Activated CD4-positive, alpha-beta T cell treated with anti-CD3 and anti-CD28 coated beads for 36 hours (primary cell): ENCODE data around the gene C11orf91. TPM values are rescaled to one million over a fixed set of nuclear protein-coding genes. Genes with fewer than 3 reads are reported as not detected.

ENCODE experiments used
- ATAC-seq: fragments of 200-7000 bp; cut with Tn5 transposase; one replicate; pipeline ENCODE4 v1.10.0; 2021; ENCODE audit warnings: mild to moderate bottlenecking, moderate library complexity
- CTCF ChIA-PET: fragments of 350-600 bp; sonication (Branson Sonifier 250); formaldehyde crosslinking; loops from one replicate; lab custom pipeline; 2021; ENCODE audit warnings: antibody characterized with exemption; lab: Charles Lee
- POLR2A ChIA-PET: fragments of 350-600 bp; sonication (Branson Sonifier 250); formaldehyde crosslinking; loops from one replicate; lab custom pipeline; 2021; ENCODE audit warnings: antibody characterized with exemption, inconsistent platforms; lab: Charles Lee
- DNase-seq: peaks from one replicate; pipeline ENCODE4 v3.0.0-alpha.2; 2020
- H3K27ac Mint-ChIP-seq: one replicate; pipeline ENCODE4 v1.8.0; 2021; ENCODE audit warnings: mixed read lengths
- H3K27me3 Mint-ChIP-seq: one replicate; pipeline ENCODE4 v1.8.0; 2021; ENCODE audit warnings: mixed read lengths
- H3K36me3 Mint-ChIP-seq: one replicate; pipeline ENCODE4 v1.8.0; 2021; ENCODE audit warnings: low read depth, mixed read lengths
- H3K4me1 Mint-ChIP-seq: one replicate; pipeline ENCODE4 v1.8.0; 2021; ENCODE audit warnings: mixed read lengths
- H3K4me3 Mint-ChIP-seq: one replicate; pipeline ENCODE4 v1.8.0; 2021; ENCODE audit warnings: mild to moderate bottlenecking, moderate library complexity, mixed read lengths
- H3K9me3 Mint-ChIP-seq: one replicate; pipeline ENCODE4 v1.8.0; 2021; ENCODE audit warnings: low read depth, mixed read lengths
- intact Hi-C, 2 experiments: fragments of 100-400 bp; cut with DNase I in 1 of 2; cut with micrococcal nuclease in 1 of 2; formaldehyde crosslinking; loops; one replicate each; pipeline versions ENCODE4 v1.14.2 to v1.15.1; 2022 to 2024; cut with DNase I, micrococcal nuclease
- total RNA-seq, 2 experiments: library from RNA; stranded (reverse); gene quantifications; one replicate each; pipeline ENCODE4 v1.2.3, GENCODE V29; 2021

Gene C11orf91
- total RNA-seq, 2 experiments from 2014 or later, result not detected

GRCh38 chr11:33722590-33723234 lies 22.1 kb upstream of the C11orf91 start:
- peak overlapping the region; percentile 74 for H3K27ac Mint-ChIP-seq
- DNase-seq (peak; percentile 76), ATAC-seq (peak; percentile 91)
- H3K4me1 Mint-ChIP-seq, result peaks cover 46% of the 10 kb centered on the region
- H3K9me3 Mint-ChIP-seq, result no peaks in the 10 kb centered on the region
- intact Hi-C loops, result loop anchor here (1.0 kb wide), 2 partner anchors 9 to 14 kb away; partner anchors contain the start of gene CD59 (in 1 of the 2)
- H3K27me3 Mint-ChIP-seq, result peaks cover 3% of the 10 kb centered on the region
- H3K36me3 Mint-ChIP-seq, result peaks cover 21% of the 10 kb centered on the region
- H3K4me3 Mint-ChIP-seq, result no peak overlapping the region
- ChIA-PET CTCF (interaction anchor here (0.6 to 1.5 kb wide), 4 partner anchors 9 to 105 kb away, joined by 3 to 7 read pairs (median 4); no protein-coding TSS in a partner anchor), POLR2A (interaction anchor here (1.3 kb wide), 1 partner anchor 14 kb away, joined by 5 read pairs; no protein-coding TSS in a partner anchor)

GRCh38 chr11:33721984-33722383 lies 21.4 kb upstream of the C11orf91 start:
- no peak overlapping the region for H3K27ac Mint-ChIP-seq
- H3K27me3 Mint-ChIP-seq, result peaks cover 3% of the 10 kb centered on the region
- H3K4me3 Mint-ChIP-seq, result no peak overlapping the region
- H3K4me1 Mint-ChIP-seq, result peaks cover 46% of the 10 kb centered on the region
- intact Hi-C loops, result loop anchor here in 1 of 2 experiments (1.0 kb wide), 1 partner anchor 14 kb away; the partner anchor contains the start of gene CD59
- CTCF ChIA-PET, result interaction anchor here (1.1 to 1.5 kb wide), 2 partner anchors 8 to 15 kb away, joined by 4 to 7 read pairs; no protein-coding TSS in a partner anchor
- POLR2A ChIA-PET, result interaction anchor here (1.3 kb wide), 1 partner anchor 15 kb away, joined by 5 read pairs; no protein-coding TSS in a partner anchor
- H3K36me3 Mint-ChIP-seq, result peaks cover 23% of the 10 kb centered on the region
- H3K9me3 Mint-ChIP-seq, result no peaks in the 10 kb centered on the region
- ATAC-seq (no peak), DNase-seq (no peak)

- Mint-ChIP-seq H3K27ac (no peak overlapping the region), H3K4me3 (no peak overlapping the region), H3K27me3 (peaks cover 1% of the 10 kb centered on the region), H3K4me1 (peaks cover 44% of the 10 kb centered on the region), H3K36me3 (peaks cover 28% of the 10 kb centered on the region), H3K9me3 (no peaks in the 10 kb centered on the region)
- intact Hi-C loops, result no loop called here
- DNase-seq (no peak), ATAC-seq (peak; percentile 7)
- ChIA-PET CTCF (interaction anchor here (1.5 kb wide), 1 partner anchor 16 kb away, joined by 4 read pairs; no protein-coding TSS in a partner anchor), POLR2A (no interaction called here)
These were observed 20.8 kb upstream of the C11orf91 start for GRCh38 chr11:33721426-33721825.

- ChIA-PET POLR2A (no interaction called here), CTCF (interaction anchor here (1.3 to 1.9 kb wide), 2 partner anchors 18 to 23 kb away, joined by 4 to 9 read pairs; no protein-coding TSS in a partner anchor)
- no peak for ATAC-seq
- no peaks in the 10 kb centered on the region for H3K27me3 Mint-ChIP-seq
- peaks cover 30% of the 10 kb centered on the region for H3K36me3 Mint-ChIP-seq
- no peak overlapping the region for H3K4me3 Mint-ChIP-seq
- peaks cover 34% of the 10 kb centered on the region for H3K4me1 Mint-ChIP-seq
- DNase-seq, result no peak
- no peak overlapping the region for H3K27ac Mint-ChIP-seq
- intact Hi-C loops, result no loop called here
- H3K9me3 Mint-ChIP-seq, result no peaks in the 10 kb centered on the region
These were observed 19.0 kb upstream of the C11orf91 start for GRCh38 chr11:33719587-33719986.

- peaks cover 23% of the 10 kb centered on the region for H3K4me1 Mint-ChIP-seq
- no peaks in the 10 kb centered on the region for H3K27me3 Mint-ChIP-seq
- no peak overlapping the region for H3K4me3 Mint-ChIP-seq
- H3K36me3 Mint-ChIP-seq, result peaks cover 30% of the 10 kb centered on the region
- no peaks in the 10 kb centered on the region for H3K9me3 Mint-ChIP-seq
- intact Hi-C loops, result no loop called here
- ChIA-PET POLR2A (no interaction called here), CTCF (interaction anchor here (0.9 to 4.4 kb wide), 2 partner anchors 24 to 90 kb away, joined by 3 to 66 read pairs; no protein-coding TSS in a partner anchor)
- no peak overlapping the region for H3K27ac Mint-ChIP-seq
- ATAC-seq, result no peak
- DNase-seq, result no peak
These were observed 17.8 kb upstream of the C11orf91 start for GRCh38 chr11:33718440-33718839.

- ChIA-PET CTCF (interaction anchor here (0.5 to 4.4 kb wide), 19 partner anchors 9 to 353 kb away, joined by 3 to 66 read pairs (median 5); partner anchors contain the start of genes C11orf91 and CD59), POLR2A (interaction anchor here (0.6 to 0.7 kb wide), 3 partner anchors 127 to 355 kb away, joined by 3 to 7 read pairs (median 4); no protein-coding TSS in a partner anchor)
- Mint-ChIP-seq H3K36me3 (peaks cover 21% of the 10 kb centered on the region), H3K4me1 (peaks cover under 1% of the 10 kb centered on the region), H3K9me3 (no peaks in the 10 kb centered on the region), H3K27me3 (no peaks in the 10 kb centered on the region), H3K4me3 (no peak overlapping the region), H3K27ac (no peak overlapping the region)
- DNase-seq (no peak), ATAC-seq (peak; percentile 75)
- intact Hi-C loops, result loop anchor here (1.0 kb wide), 2 partner anchors 26 to 113 kb away; no protein-coding TSS in a partner anchor
These were observed 15.6 kb upstream of the C11orf91 start for GRCh38 chr11:33716243-33716642.

GRCh38 chr11:33713856-33714398 lies 13.3 kb upstream of the C11orf91 start:
- H3K27me3 Mint-ChIP-seq, result no peaks in the 10 kb centered on the region
- ChIA-PET POLR2A (no interaction called here), CTCF (interaction anchor here (0.6 to 3.4 kb wide), 5 partner anchors 9 to 820 kb away, joined by 3 to 16 read pairs (median 4); partner anchors contain the start of gene C11orf91)
- H3K9me3 Mint-ChIP-seq, result no peaks in the 10 kb centered on the region
- no peak overlapping the region for H3K27ac Mint-ChIP-seq
- no peaks in the 10 kb centered on the region for H3K4me1 Mint-ChIP-seq
- no peak for DNase-seq
- peaks cover 21% of the 10 kb centered on the region for H3K36me3 Mint-ChIP-seq
- intact Hi-C loops, result no loop called here
- no peak overlapping the region for H3K4me3 Mint-ChIP-seq
- ATAC-seq, result no peak

- Mint-ChIP-seq H3K27me3 (no peaks in the 10 kb centered on the region), H3K27ac (no peak overlapping the region), H3K4me3 (no peak overlapping the region), H3K9me3 (no peaks in the 10 kb centered on the region), H3K36me3 (peaks cover 20% of the 10 kb centered on the region), H3K4me1 (no peaks in the 10 kb centered on the region)
- no peak for ATAC-seq
- DNase-seq, result no peak
- POLR2A ChIA-PET, result no interaction called here
- intact Hi-C loops, result no loop called here
- CTCF ChIA-PET, result interaction anchor here (0.6 to 1.1 kb wide), 4 partner anchors 9 to 819 kb away, joined by 3 to 7 read pairs (median 3); no protein-coding TSS in a partner anchor
These were observed 12.7 kb upstream of the C11orf91 start for GRCh38 chr11:33713151-33713855.

- DNase-seq (no peak), ATAC-seq (no peak)
- intact Hi-C loops, result no loop called here
- Mint-ChIP-seq H3K27ac (no peak overlapping the region), H3K36me3 (peaks cover 20% of the 10 kb centered on the region), H3K9me3 (no peaks in the 10 kb centered on the region), H3K4me1 (no peaks in the 10 kb centered on the region), H3K27me3 (no peaks in the 10 kb centered on the region), H3K4me3 (no peak overlapping the region)
- ChIA-PET CTCF (no interaction called here), POLR2A (no interaction called here)
These were observed 11.8 kb upstream of the C11orf91 start for GRCh38 chr11:33712436-33712835.

GRCh38 chr11:33709466-33709865 lies 8.8 kb upstream of the C11orf91 start:
- ChIA-PET CTCF (no interaction called here), POLR2A (no interaction called here)
- DNase-seq, result no peak
- H3K27me3 Mint-ChIP-seq, result no peaks in the 10 kb centered on the region
- ATAC-seq, result no peak
- H3K4me1 Mint-ChIP-seq, result no peaks in the 10 kb centered on the region
- intact Hi-C loops, result no loop called here
- H3K27ac Mint-ChIP-seq, result no peak overlapping the region
- peaks cover 12% of the 10 kb centered on the region for H3K36me3 Mint-ChIP-seq
- no peak overlapping the region for H3K4me3 Mint-ChIP-seq
- no peaks in the 10 kb centered on the region for H3K9me3 Mint-ChIP-seq

GRCh38 chr11:33708985-33709384 lies 8.4 kb upstream of the C11orf91 start:
- CTCF ChIA-PET, result no interaction called here
- ATAC-seq (no peak), DNase-seq (no peak)
- no peaks in the 10 kb centered on the region for H3K4me1 Mint-ChIP-seq
- no peak overlapping the region for H3K4me3 Mint-ChIP-seq
- no peaks in the 10 kb centered on the region for H3K9me3 Mint-ChIP-seq
- no peak overlapping the region for H3K27ac Mint-ChIP-seq
- H3K36me3 Mint-ChIP-seq, result peaks cover 12% of the 10 kb centered on the region
- no peaks in the 10 kb centered on the region for H3K27me3 Mint-ChIP-seq
- POLR2A ChIA-PET, result no interaction called here
- intact Hi-C loops, result no loop called here
